CD4-positive, alpha-beta T cell treated with Interleukin-15 for 4 hours (primary cell): ENCODE measurements around the gene SYT6.

ENCODE experiments used
- DNase-seq: peaks from one replicate; pipeline ENCODE4 v3.0.0-alpha.2; 2020; ENCODE audit warnings: low spot score

SYT6 gene

DNA sequence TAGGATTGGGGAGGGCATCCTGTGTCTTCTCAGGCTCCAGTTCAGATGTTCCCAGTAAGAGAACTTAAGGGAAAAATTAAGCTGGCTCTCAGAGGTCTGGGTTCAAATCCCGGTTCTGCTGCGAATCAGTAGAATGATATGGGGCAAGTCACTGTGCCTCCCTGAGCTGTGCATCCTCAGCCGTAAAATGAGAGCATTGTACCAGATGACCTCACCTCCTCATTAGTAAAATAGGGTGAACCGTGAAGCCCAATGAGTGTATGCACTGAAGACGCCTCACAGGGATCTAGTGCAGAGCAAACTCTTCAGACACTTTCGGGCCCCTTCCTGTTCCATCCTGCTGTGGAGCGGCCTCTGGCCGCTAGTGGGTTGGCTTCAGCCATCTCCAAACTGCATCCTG is 36.0 kb downstream of the SYT6 start:
- DNase-seq = no peak

DNA sequence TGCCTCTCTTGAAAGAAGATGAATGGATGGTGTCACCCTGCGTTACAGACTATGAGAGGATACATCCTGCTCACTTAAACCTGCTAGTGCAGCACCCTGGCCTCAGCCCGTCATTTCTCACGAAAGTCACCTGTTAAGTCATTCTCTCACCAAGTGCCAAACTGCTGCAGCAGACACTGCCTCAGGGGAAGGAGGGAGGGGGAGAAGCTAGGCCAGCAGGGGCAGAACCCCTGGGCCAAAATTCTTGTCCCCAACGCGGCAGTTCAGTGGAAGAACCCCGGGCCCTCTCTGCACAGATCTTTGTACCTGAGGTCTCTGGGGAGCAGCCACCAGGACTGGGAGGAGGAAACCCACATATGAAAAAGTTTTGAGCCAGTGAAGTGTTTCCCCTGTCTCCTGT is 37.6 kb downstream of the SYT6 start:
- DNase-seq = no peak

DNA sequence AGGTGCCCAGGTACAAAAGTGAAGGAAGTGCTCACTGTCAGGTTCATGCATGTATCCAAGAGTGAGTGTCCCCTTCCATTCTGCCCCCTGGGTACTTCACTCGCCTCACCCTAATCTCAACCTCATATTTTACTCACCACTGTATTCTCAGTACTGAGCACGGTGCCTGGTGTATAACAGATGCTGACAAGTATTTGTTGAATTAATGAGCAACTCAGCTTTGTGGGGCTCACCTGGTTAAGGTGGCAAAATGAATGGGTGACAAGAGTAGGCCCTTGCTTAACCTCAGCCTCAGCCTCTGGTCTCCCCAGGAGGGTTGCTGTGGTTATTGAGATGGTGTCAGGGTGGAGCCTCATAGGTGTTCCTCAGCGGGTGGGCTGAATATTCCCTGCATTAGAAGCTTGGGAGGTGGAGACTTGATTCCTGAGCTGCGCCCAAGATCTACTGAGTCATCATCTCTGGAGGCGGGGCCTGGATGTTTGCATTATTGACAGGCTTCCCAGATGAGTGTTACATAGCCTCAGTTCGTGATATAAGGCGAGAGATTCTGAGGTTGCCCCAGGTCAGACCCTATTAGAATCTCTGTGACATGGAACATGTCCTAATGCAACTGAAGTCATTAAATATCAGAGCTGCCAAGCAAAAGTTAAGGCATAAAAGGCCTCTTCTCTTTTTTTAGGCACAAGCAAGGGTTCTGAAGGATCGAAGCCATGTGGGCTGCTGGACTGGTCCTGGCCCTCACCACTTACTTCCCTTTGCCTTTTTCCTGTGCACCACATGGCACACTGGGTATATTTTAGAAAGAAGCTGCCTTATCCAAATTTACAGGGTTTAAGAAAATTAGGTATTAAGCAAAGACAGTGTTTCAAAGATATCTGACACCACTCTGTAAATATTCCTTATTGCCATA is 39.2 kb downstream of the SYT6 start:
- DNase-seq = no peak

DNA sequence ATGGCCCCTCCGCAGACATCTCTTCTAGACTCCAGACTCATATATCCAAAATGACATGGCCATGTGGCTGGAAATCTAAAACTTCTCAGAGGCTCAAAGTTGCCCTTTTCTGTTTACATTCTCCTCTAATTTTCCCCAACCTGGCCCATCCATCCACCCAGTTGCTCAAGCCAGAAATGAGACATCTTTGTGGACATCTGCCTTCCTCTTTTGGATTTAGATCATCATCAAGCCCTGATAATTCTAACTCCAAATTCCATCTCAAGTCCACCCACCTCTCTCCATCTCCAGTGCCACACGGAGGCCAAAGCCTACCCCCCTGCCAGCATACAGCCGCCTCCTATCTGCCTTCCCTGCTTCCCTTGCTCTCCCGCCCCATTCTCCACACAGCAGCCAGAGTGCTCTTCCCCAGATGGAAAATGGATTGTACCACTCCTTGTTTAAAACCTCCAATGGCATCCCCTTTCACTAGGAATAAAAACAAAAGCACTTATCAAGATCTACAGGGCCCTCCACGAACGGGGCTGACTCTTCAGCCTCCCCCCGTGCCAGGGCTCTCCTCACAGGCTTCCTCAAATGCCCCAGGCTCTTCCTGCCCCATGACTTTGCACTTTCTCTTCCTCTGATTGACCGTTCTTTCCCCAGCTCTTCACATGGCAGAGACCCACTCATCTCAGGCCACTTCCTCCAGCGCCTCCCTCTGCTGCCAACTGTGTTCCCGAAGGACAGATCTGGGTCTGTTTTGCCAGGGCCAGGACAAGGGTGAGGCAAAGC is 40.1 kb downstream of the SYT6 start:
- DNase-seq = no peak

DNA sequence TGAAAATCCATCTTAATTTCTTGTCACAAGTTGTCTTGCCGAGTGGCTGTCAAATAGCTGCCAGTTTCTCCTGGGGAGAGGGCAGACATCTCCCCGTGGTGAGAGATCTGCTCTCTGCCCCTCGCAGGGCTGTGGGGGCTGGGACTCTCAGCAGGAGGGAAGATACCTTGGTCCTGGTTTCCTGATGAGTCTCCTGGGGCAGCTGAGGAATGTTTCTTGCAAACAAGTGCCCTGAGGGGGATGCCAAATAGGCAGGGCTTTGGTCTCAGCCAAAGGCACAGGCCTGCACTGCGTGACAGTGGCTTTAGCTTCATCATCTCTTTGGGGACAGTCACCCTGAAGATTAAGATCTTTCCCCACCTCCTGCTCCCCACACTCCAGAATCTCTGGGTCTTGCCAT is 40.9 kb downstream of the SYT6 start:
- no peak for DNase-seq

DNA sequence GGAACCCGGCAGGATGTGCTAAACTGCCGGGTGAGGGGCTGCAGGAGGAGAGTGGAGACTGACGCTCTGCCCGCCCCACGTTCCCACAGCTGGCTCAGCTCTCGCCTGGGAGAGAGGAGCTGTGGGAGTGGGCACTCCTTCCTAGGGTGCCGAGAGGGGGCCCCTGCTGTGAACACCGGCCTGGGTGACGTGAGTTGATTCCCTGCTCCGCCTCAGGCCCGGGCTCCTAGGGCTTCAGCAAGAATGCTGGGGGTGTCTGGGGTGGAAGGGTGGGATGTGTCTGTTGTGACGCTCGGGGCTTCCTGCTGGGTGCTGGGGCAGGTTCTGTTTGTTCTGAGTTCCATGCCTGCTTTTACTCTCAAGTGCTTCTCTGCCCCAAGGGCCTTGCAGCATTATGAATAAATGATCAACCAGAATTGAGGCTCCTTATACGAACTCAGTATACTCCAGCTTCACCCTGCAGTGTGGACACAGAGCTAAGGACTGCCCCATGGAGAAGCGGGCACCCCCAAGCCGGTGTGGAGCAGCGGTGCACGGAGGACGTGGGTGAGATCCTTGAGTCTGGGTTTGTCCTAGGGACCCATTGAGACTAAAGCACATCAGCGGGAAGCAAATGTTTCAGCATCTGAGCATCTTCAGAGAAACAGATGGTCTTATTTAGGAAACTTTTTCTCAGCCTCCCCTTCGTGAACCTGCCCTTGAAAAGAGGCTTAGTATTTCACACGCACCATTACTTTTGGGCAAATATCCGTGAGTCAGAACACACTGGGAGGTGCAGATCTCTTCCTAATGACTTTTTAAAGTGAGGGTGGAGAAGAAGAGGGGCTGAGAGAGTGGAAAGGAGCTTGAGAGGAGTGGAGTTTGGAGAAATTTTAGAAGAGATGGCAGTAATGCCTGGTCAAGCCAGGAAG is 41.7 kb downstream of the SYT6 start:
- no peak for DNase-seq

DNA sequence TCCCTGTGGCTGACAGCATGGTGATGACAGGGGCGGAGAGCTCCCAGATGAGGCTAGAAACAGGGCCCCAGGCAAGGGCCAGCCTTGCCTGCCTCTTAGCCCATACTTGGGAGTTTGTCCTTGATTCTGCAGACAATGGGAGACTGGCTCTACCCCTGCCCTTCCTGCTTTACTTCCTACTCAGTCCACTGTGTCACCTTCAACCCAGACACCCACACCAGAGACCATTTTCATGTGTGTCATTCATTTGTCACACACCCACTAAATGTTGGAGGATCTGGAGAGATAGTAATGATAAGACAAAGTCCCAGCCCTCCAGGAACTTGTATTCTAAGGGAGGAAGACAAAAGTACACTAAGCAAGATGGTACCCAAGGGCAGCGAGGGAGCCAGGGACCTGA is 43.7 kb downstream of the SYT6 start:
- DNase-seq = no peak

DNA sequence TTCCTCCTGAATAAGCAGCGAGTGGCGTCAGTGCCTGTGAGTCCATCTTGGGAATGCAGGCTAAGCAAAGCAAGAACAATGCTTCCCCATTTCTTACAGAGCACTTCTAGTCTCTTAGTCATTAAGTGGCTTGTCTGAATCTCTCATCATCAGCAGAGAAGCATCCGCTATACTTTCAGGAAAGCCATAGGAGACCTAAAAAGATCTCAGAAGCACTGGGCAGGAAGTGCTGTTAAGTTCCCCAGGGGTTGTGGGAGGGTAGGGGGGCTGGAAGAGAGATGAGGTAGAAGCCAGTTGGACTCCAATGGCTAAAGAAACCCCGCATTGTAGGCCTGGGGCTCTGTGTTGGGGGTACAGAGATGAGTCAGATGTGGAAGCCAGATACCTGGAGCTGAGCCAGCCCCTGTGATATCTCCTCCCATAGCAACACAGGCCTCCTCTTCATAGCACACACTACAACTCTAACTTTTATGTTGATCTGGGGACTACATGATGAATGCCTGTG is 44.9 kb downstream of the SYT6 start:
- no peak for DNase-seq

DNA sequence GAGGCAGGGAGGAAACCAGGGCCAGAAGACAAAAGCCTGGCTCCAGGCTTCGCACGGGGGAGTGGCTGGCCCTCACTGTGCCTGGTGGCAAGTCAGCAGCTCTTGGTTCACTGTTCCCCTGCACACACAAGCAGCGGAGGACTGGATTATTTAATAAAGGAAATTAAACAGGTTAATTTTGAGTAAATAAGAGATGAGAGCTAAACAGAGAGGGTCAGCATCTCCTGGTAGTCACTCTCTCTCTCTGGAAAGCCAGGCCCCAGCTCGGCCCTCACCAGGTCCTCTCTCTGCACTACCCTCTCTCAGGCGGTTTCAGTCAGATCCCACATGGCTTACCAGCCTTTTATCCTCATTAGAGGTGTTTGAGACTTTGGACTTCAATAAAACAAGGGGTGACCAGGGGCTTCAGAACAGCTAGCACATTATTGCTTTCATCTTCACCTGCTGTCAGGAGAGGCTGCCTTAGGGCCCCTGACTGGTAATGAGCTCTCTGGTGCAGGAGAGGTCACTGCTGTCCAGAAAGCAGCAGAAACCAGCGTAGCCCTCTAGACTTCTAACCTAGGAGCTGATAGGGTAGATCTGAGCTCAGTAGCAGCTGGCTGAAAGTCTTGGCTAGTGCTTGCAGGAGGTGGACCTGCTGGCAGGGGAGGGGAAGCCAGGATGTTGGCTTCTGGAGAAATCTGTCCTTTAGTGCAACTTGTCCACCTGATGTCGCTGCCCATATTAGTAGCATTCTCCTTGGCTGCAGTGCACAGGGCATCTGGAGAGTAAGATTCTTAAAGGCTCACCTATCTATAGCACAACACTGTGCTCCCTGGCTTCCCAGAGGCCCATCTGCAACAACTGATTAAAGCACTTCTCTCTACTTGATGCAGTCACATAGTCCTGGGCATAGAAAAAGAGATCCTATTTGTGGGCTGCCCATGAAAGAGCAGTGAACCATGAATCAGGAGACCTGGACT is 45.9 kb downstream of the SYT6 start:
- no peak for DNase-seq

DNA sequence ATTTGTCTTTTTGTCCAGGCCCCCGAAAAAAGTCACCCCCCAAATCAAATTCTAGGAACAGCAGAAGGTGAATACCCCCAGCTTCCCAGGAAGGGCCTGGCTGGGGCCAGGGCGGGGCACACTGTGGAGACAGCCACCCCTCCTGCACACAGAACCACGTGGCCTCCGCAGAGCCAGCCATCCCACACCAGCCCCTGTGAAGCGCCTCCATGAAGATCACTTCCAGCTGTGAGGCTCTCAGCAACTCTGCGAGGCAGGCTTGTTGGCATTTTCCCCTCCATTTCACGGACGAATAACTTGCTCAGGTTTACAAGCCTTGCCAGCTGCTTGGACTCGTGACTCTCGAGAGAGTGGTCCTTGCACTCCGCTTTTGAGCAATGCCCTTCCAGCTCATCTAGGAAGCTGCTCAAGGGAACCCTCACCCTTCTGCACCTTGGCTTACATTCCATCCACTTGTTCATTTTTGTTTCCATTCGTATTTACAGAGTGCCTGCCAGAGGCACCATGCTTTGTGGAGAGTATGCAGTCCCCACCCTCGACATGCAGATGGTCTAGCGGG is 48.2 kb downstream of the SYT6 start:
- DNase-seq = no peak

DNA sequence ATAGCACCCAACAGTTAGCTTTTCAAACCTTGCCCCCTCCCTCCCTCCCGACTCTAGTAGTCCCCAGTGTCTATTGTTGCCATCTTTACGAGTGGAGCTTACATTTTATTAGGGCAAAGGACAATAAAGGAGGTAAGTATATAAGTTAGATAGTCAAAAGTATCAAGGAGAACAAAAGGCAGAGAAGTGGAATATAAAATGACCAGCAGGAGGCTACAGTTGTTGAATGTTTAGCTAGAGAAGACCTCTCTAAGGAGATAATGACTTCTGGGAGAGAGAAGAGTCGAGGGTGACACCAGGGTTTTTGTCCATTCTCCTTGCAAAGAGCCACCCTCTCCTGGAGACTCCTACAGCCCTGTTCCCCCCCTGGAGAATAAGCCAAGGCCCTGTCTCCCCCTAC is 48.7 kb downstream of the SYT6 start:
- DNase-seq = no peak

DNA sequence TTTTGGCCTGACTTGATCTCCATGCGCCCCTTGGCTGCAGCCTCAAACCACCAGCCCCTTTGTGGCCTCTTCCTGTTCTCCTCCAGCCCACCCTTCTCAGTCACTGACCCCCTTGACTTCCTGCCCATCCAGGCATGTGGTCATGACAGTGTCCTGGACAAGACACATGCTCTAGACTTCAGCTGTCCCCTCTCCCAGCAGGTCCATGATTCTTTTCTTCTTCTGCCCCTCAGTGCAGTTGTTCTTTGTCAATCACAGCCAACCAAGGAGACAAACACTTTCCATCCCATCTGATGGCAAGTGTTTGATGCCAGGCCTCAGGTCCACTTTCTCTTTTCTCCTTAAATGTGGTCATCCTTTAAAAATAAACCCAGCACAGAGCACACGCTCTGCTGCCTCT is 49.7 kb downstream of the SYT6 start:
- DNase-seq = no peak

DNA sequence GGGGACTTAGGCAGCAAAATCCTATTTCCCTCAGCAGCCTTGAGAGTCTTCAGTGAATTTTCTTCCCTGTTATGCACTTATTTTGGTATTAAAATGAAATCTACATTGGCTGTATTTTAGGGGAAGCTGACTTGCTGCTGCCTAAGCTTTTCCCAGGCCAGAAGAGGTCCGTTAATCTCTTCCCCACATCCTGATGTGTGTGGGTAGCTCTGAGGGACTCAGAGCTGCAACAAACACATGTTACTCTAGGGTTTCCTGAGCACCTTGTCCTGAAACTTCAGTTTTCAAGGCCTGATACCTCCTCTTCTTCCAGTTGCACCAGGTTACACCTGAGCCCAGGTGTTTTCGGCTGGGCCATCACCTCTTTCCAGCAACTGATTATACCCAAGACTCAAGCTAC is 51.5 kb downstream of the SYT6 start:
- DNase-seq = no peak

DNA sequence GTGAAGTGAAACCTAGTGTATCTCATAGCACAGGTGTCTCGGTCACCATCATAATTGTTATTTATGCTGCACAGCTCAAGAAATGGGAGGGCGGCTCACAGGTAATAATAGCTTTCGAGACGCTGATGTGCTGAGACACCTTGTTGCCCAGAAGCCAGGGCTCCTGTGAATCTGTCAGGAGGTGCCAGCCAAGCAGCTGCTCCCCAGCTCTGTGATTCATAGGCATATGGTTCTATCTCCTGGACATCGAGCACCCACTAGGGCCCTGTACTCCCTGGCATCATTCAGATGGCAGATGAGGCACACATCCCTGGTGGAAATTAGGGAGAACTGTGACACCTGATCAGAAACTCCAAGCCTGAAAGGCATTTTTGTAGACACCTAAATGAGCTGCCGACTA is 53.5 kb downstream of the SYT6 start:
- DNase-seq = no peak

DNA sequence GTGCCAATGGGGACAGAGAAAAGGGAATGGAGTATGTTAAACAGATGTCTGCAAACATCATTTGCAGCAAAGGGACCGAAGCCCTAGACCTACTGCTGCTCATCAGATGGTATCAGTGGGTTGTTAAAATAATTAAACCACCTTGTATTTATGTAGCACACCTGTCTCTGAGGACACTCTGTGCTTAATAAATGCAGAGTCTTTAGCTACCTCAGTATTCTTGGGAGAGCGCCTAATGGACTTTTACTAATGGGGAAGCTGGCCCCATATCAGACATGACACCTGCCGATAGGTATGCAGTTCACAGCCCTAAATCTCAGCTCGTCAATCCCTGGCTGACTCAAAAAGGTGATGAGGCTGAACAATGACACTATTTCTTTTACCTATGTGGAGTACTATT is 54.4 kb downstream of the SYT6 start:
- DNase-seq = no peak

DNA sequence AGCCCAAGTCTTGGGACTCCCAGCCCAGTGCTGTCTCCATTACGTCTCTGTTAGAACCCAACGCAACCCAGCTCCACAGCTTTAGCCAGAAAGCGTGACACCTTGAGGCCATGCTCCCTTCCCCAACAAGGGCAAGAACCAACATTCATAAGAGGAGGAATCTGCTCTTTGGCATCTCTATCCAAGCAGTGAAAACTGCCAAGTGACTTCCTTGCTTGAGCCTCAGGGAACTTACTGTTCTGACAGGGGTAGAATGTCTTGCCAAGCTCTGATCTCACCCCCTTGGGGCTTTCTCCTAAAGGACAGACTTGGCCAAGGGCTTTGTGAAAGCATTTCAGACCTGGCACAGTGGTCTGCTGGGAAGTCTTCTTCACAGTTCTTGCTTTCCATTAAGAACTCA is 56.6 kb downstream of the SYT6 start:
- DNase-seq = no peak

DNA sequence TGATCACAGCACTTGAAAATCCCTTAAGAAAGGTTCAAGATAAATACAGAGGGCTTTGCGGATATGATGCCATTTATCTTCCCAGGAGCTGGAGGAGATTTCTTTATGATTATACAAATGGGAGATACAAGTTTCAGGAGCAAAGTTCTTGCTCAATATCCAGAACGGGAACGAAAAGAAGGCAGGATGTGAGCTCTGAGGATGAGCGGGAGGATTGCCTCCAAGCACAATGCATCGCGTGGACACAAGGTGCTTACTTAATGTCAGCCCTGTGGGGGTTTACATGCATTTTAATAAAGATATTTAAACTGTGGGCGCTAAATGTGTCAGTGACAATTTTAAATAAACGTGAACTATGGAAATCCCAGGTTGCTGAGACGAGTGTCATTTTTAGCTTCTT is 59.0 kb downstream of the SYT6 start:
- no peak for DNase-seq

DNA sequence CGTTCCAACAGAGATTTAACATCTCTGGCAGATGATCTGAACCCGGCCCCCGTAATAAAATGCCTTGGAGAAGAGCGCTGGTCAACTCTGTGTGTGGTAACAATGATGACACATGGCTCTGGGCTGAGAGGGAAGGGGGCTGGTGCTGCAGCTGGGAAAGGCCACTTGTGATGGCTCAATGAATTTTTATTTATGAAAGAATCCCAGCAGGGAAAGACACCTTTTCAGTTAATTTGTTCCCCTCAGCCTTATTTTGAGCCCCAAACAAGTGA is 59.4 kb downstream of the SYT6 start:
- no peak for DNase-seq

DNA sequence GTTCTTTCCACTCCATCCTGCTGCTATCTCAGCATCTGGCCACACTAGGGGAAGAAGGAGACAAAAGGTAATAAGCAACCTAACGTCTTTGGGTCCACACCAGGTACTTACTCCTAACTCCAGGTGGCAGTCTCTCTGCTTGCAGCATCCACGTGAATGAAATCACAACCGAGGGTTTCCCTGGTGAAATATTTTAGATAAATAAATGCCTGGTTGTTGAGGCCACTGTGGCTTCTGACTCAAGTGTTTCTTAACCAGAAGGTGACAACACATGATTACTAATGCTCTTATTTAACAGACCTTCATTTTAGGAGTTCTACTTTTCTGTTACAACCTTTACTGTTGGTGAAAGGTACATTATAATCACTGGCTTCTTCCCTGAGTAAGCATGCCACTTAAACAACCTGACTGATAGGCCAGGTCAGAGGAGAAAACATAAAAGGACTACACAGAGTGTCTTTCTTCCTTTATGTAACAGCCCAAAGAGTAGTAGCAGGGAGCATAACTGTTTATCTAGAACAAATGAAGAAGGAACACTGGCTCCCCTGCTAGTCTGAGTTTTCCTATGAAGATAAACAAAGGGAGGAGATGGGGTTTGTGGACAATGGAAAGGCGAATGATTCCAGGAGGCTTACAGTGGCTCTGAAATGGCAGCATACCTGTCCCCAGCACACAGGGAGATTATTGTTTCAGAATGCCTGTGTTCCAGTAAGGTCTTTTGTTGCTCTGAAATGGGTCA is 59.9 kb downstream of the SYT6 start:
- no peak for DNase-seq
